Suprapubic skin (tissue), 4 donors: ENCODE results near the gene ZNF778. TPM values are rescaled to one million over a fixed set of nuclear protein-coding genes. Genes with fewer than 3 reads are reported as not detected.

Source experiments
- DNase-seq, 2 donors: peaks; one replicate each; pipeline ENCODE4 v3.0.0-alpha.2; 2019; ENCODE audit warnings: low spot score in 2 of 2
- H3K27ac ChIP-seq: fragments of 200-600 bp; sonication (generic); one replicate; pipeline ENCODE4 v1.5.1; 2019
- H3K27me3 ChIP-seq: fragments of 200-600 bp; sonication (generic); one replicate; pipeline ENCODE4 v1.5.1; 2019
- H3K36me3 ChIP-seq: fragments of 200-600 bp; sonication (generic); one replicate; pipeline ENCODE4 v1.5.1; 2019
- H3K4me1 ChIP-seq: fragments of 200-600 bp; sonication (generic); one replicate; pipeline ENCODE4 v1.5.1; 2019
- H3K4me3 ChIP-seq: fragments of 200-600 bp; sonication (generic); one replicate; pipeline ENCODE4 v1.5.1; 2019; ENCODE audit warnings: mild to moderate bottlenecking
- H3K9me3 ChIP-seq: fragments of 200-600 bp; sonication (generic); one replicate; pipeline ENCODE4 v1.5.1; 2019
- EP300 ChIP-seq: sonication (generic); formaldehyde crosslinking; IDR thresholded peaks from one replicate; pipeline ENCODE4 v1.6.1; 2017; ENCODE audit warnings: antibody characterized with exemption
- POLR2A ChIP-seq, 2 donors: fragments of 450-650 bp; IDR thresholded peaks; one replicate each; pipeline ENCODE4 v1.6.1; 2017; ENCODE audit warnings: antibody characterized with exemption in 2 of 2, mild to moderate bottlenecking in 2 of 2, moderate library complexity in 2 of 2
- POLR2AphosphoS5 ChIP-seq, 3 donors: sonication (generic); formaldehyde crosslinking; IDR thresholded peaks; one replicate each; pipeline ENCODE4 v1.6.1; 2017; ENCODE audit warnings: antibody characterized with exemption in 3 of 3
- WGBS: methylation state at CpG from one replicate; pipeline ENCODE4 v1.1.5; 2018; 5-methylcytosine and 5-hydroxymethylcytosine counted together
- total RNA-seq, 4 donors: library from RNA; depleted of rRNA; stranded (reverse); fragments of >200 nt; gene quantifications; one replicate each; pipeline ENCODE4 v1.1.0, GENCODE V29; 2016
- TF ChIP-seq, protein P1 (sequence below), 2 donors: fragments of 200-600 bp in 1 of 2; fragments of 450-650 bp in 1 of 2; sonication (generic) in 1 of 2; IDR thresholded peaks; one replicate each; pipeline ENCODE4 v1.5.1; 2016 to 2019; ENCODE audit warnings: antibody characterized with exemption in 2 of 2, mild to moderate bottlenecking in 1 of 2, moderate library complexity in 1 of 2

ZNF778 gene
- total RNA-seq, 4 donors from 2014 or later = 22.0 to 69.6 (median 26.0) TPM

GRCh38 chr16:89178453-89179147, 38.9 kb upstream of the ZNF778 start:
- H3K27ac ChIP-seq = no peak overlapping the region
- DNase-seq = no peak
- 92% methylated on average over 6 of the region's 24 CpGs for WGBS
- H3K9me3 ChIP-seq = no peaks in the 10 kb centered on the region
- TF ChIP-seq, protein P1, sequence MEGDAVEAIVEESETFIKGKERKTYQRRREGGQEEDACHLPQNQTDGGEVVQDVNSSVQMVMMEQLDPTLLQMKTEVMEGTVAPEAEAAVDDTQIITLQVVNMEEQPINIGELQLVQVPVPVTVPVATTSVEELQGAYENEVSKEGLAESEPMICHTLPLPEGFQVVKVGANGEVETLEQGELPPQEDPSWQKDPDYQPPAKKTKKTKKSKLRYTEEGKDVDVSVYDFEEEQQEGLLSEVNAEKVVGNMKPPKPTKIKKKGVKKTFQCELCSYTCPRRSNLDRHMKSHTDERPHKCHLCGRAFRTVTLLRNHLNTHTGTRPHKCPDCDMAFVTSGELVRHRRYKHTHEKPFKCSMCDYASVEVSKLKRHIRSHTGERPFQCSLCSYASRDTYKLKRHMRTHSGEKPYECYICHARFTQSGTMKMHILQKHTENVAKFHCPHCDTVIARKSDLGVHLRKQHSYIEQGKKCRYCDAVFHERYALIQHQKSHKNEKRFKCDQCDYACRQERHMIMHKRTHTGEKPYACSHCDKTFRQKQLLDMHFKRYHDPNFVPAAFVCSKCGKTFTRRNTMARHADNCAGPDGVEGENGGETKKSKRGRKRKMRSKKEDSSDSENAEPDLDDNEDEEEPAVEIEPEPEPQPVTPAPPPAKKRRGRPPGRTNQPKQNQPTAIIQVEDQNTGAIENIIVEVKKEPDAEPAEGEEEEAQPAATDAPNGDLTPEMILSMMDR (IDR thresholded peaks at IDR 0.05) = no peak
- TF ChIP-seq EP300 (no peak), POLR2A (IDR thresholded peaks at IDR 0.05) (no peak), POLR2AphosphoS5 (IDR thresholded peaks at IDR 0.05) (no peak)
- peaks cover 36% of the 10 kb centered on the region for H3K27me3 ChIP-seq
- peaks cover 4% of the 10 kb centered on the region for H3K4me1 ChIP-seq
- H3K4me3 ChIP-seq = no peak overlapping the region
- no peaks in the 10 kb centered on the region for H3K36me3 ChIP-seq

GRCh38 chr16:89179148-89179484, 38.4 kb upstream of the ZNF778 start:
- Histone ChIP-seq H3K27me3 (peaks cover 38% of the 10 kb centered on the region), H3K4me1 (peaks cover 4% of the 10 kb centered on the region), H3K27ac (no peak overlapping the region), H3K4me3 (no peak overlapping the region), H3K9me3 (no peaks in the 10 kb centered on the region), H3K36me3 (no peaks in the 10 kb centered on the region)
- TF ChIP-seq, protein P1 (IDR thresholded peaks at IDR 0.05) = no peak
- TF ChIP-seq POLR2AphosphoS5 (IDR thresholded peaks at IDR 0.05) (no peak), POLR2A (IDR thresholded peaks at IDR 0.05) (no peak), EP300 (no peak)
- no peak for DNase-seq
- 69% methylated on average over 18 of the region's 19 CpGs for WGBS

DNA sequence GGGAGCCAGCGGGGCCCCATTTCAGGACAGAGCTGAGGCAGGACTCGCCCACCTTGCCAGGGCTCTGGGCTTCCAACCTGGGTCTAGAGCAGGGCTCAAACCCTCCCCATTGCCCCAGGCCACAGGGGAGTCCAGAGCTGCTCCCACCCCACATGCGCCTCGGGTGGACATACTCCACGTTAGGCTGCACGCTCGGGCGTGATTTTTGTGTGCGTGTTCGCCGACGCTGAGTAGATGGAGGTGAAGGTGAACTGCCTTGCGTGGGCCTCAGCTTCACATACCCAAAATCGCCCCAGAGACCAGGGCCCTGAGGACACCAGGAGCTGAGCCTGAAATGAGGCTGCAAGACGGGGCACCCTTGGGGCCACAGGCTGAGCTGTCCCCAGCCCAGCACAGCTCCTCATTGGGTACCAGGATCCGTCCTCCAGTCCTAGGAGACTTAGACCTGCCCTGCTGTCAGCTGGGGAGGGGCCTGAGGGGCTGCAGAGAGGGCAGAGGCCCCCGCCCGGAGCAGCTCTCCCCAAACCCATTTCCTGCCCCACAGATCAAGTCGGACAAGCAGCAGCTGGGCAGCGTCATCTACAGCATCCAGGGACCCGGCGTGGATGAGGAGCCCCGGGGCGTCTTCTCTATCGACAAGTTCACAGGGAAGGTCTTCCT, 37.7 kb upstream of the ZNF778 start:
- peaks cover 39% of the 10 kb centered on the region for H3K27me3 ChIP-seq
- peaks cover 4% of the 10 kb centered on the region for H3K4me1 ChIP-seq
- H3K9me3 ChIP-seq = no peaks in the 10 kb centered on the region
- no peak overlapping the region for H3K4me3 ChIP-seq
- DNase-seq = no peak
- H3K27ac ChIP-seq = no peak overlapping the region
- TF ChIP-seq POLR2AphosphoS5 (IDR thresholded peaks at IDR 0.05) (no peak), EP300 (no peak), POLR2A (IDR thresholded peaks at IDR 0.05) (no peak)
- TF ChIP-seq, protein P1 (IDR thresholded peaks at IDR 0.05) = no peak
- H3K36me3 ChIP-seq = no peaks in the 10 kb centered on the region
- 54% methylated on average over 6 of the region's 25 CpGs for WGBS

- no peaks in the 10 kb centered on the region for H3K9me3 ChIP-seq
- DNase-seq = no peak
- peaks cover 19% of the 10 kb centered on the region for H3K27me3 ChIP-seq
- no peak overlapping the region for H3K27ac ChIP-seq
- TF ChIP-seq, protein P1 (IDR thresholded peaks at IDR 0.05) = no peak
- no peak for TF ChIP-seq EP300
- no peak for TF ChIP-seq POLR2AphosphoS5 (IDR thresholded peaks at IDR 0.05)
- TF ChIP-seq POLR2A (IDR thresholded peaks at IDR 0.05) = no peak
- H3K4me3 ChIP-seq = no peak overlapping the region
- peaks cover 3% of the 10 kb centered on the region for H3K4me1 ChIP-seq
- no peaks in the 10 kb centered on the region for H3K36me3 ChIP-seq
- WGBS = 45% methylated on average over 8 of the region's 13 CpGs
These were observed 34.0 kb upstream of the ZNF778 start for GRCh38 chr16:89183463-89183862.

DNA sequence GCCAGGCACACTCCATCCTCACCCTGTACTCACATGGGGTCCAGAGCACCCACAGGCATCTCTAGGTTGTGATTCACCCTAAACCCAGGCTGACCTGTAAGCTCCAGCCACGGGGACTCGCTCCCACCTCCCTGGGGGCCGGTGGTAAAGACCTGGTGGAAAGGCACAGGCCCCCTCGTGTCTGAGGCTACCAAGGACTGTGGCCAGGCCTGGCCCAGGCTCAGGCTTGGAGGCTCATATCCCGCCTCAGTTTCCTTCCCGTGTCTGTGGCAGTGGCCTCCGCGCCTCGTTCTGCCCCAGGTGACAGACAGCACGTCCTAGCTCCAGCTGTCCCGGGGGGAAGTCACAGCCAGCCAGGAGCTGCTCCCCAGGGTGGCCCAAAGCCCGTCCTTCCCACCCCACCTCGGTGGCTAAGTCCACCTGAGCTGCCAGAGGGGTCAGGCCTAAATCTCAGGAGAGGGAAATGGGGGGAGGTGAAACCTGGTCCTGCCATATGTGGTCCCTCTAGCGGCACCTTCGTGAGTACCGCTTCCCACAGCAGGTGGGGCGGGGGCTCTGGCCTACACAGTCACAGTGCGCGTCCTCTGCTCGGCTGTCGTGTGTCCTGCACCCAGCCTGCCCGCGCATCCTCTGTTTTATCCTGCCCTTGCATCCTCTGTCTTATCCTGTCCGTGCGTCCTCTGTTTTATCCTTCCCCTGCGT, 33.4 kb upstream of the ZNF778 start:
- H3K36me3 ChIP-seq = no peaks in the 10 kb centered on the region
- H3K4me1 ChIP-seq = no peaks in the 10 kb centered on the region
- H3K27ac ChIP-seq = no peak overlapping the region
- H3K4me3 ChIP-seq = no peak overlapping the region
- DNase-seq = no peak
- TF ChIP-seq POLR2AphosphoS5 (IDR thresholded peaks at IDR 0.05) = no peak
- TF ChIP-seq EP300 = no peak
- TF ChIP-seq, protein P1 (IDR thresholded peaks at IDR 0.05) = no peak
- TF ChIP-seq POLR2A (IDR thresholded peaks at IDR 0.05) = no peak
- WGBS = 68% methylated on average over 19 of the region's 26 CpGs
- H3K27me3 ChIP-seq = peaks cover 12% of the 10 kb centered on the region
- H3K9me3 ChIP-seq = no peaks in the 10 kb centered on the region
